ENCODE results near the gene H3-3A.

Gene H3-3A

DNA sequence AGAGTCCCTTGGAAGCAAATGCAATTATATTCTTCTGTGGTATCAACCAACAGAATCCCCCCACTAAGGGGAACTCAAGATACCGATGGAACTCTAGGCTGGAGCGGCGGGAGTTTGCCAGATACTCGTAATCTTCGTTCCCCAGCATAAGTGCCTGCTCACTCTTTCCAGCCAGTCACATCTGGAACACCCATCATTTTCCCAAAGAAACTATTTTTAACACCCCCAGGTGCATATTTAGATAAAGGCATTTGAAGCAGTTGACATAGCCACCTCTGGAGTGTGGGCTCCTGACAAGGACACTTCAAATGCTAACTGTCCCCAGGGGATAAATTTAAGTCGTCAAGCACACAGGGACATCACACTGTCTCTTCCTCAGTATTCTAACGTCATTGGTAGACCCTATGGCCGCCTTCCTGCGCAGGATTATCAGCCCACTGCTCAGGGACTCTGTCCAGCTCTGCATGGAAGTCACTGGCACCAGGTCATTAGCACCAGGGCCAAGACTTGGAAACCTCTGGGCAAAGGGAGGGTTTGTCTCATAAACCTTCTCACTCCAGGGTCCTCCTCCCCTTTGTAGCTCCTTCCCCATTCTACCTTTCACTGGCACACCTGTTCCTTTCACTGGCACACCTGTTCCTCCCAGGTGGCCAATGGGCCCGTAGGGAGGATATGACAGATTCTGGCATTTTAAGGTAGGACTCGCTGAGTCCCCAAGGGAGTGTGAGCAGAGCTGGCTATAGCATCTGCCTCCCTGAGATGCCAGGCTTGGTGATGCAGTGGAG is 48.8 kb downstream of the H3-3A start:
- DNase-seq (ENCODE audit: low read depth): no peak

DNA sequence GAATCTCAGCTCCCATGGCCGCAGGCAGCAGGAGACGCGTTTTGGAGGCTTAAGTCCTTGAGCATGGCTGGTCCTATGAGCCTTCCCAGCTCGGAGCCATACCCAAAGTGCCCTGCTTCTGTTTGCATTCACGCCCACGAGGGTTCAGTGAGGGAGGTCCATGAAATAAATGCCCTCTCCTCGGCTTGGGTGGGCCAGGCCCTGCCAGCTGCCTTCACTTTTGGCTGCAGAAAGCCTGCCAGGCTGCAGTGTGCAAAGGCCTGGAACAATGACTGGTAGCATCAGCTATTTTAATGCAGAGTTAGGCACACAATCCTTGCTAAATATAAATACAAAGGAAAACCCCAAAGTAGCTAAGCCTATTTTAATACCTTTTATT is 49.4 kb downstream of the H3-3A start:
- no peak for DNase-seq (ENCODE audit: low read depth)

DNA sequence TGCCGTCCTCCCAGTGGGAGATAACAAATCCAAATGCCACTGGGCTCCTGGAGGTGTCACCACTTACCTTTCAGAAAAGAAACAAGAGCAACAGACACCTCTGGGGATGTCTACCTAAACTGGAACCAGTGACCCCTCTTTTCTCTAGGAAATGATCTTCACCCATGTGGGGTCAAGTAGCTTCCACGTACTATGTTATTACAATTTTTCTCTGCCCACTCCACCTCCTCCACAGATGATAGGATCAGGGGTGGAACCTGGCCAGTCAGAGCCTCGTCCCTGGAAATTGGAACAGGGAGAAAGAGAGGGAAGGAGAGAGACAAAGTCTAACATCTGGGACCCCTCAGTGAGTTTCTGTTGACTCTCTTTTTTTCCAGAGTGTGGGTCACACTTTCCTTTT is 50.1 kb downstream of the H3-3A start:
- no peak for DNase-seq (ENCODE audit: low read depth)

DNA sequence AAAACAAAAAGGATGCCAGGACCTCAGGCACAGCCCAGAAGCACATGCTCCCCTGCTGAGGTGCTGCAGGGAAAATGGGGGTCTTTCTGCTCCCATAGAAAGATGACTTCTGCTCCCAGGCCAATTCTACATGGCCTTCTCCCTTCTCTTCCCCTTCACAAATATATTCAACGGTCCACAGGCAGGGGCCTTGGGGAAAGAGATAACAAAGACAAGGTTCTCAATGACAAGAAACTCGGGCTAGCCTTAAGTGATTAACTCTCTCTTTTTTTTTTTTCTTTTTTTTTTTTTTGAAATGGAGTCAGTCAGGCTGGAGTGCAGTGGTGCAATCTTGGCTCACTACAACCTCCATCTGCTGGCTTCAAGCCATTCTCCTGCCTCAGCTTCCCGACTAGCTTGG is 54.2 kb downstream of the H3-3A start:
- no peak for DNase-seq (ENCODE audit: low read depth)

DNA sequence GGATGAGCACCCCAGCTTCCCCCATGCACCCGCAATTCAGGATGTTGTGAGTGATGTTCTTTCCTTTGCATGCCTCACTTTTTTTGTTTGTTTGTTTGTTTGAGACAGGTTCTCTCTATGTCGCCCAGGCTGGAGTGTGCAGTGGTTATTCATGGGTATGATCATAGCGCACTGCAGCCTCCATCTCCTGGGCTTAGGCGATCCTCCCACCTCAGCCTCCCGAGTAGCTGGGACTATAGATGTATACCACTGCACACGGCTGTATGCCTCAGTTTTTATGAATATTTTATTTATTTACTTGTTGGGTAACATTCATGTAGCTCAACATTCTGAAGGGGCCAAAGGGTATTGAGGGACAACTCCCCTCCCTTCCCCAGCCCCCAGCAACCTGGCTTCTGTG is 54.8 kb downstream of the H3-3A start:
- DNase-seq (ENCODE audit: low read depth): no peak

DNA sequence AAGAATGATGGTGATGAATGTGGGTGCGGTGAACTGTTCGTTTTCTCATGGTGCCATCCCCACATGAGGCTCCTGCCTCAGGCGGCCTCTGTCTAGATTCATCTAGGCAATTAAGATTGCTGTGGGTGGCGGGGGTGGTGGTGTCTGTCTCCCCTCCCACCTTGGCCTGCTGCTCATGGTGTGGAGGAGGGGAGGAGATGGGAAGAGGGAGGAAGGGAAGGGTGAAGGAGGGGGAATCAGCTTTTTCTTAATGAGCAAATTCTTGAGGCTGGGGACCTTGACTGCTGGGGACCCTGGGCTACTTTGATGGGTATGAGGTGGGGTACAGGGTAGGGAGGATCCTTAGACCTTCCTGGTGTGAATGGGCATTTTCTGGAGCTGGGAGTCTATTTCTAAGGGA is 55.8 kb downstream of the H3-3A start:
- DNase-seq (ENCODE audit: low read depth): no peak

DNA sequence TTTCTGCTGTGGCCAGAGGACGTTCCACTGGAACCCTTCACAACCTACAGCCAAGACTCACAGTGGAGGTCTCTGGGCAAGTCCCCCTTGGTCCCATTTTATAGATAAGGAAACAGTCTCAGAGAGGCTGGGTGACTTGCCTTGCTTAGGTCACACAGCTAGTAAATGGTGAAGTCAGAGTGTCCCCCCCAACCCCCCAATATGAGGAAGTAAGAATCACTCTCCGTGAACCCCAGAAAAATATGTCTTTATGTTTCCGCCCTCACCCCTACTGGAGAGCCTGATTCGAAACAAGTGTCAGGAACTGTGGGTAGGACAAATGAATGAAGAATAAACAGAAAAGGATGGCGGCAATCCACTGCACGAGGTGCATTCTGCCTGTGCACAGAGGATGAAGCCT is 56.7 kb downstream of the H3-3A start:
- DNase-seq (ENCODE audit: low read depth): no peak

DNA sequence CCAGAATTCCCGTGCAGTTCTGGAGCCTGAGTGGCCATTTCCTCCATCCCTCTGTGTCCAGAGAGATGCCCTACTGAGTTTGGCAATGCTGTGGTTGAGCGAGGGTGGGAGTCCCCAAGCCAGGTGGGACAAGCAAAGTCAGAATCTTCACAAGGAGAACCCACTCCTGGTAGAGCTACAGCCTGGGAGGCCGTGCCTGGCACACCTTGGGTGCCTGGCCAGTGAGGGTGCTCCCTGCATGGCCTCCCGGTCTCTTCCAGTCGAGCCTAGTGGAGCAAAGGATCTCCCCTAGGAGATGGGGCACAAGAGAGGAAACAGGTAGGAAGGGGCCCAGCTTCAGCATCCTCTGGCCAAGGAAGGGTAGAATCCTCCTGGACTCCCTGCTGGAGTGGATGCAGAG is 57.9 kb downstream of the H3-3A start:
- DNase-seq (ENCODE audit: low read depth): no peak

DNA sequence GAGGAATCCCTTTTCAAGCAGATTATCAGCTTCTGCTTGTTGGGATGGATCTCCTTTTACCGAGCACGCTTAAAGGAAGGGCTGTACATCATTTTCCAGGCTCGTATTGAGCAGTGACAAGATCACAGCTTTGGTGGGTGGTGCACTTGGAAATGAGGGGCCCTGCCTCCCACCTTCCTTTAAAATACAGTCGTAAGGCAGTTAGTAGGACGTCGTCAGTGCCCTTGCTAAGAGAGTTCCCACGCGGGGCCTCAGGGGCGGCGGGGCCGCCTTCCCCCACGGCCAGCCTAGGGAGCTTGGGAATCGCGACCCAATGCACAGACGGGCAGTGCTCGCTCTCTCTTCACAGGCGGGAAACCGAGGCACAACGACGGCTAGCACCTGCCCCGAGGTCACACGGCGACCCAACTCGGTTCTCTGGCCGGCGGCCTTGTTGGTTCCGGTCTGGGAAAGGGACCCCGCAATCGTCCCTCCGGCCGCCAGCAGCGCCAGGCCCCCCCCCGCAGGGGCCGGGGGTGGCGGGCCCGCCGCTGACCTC is 58.6 kb downstream of the H3-3A start:
- no peak for DNase-seq (ENCODE audit: low read depth)

All from ELR (cell line).